ENCODE results near the gene B3GALT6.

The B3GALT6 gene

DNA sequence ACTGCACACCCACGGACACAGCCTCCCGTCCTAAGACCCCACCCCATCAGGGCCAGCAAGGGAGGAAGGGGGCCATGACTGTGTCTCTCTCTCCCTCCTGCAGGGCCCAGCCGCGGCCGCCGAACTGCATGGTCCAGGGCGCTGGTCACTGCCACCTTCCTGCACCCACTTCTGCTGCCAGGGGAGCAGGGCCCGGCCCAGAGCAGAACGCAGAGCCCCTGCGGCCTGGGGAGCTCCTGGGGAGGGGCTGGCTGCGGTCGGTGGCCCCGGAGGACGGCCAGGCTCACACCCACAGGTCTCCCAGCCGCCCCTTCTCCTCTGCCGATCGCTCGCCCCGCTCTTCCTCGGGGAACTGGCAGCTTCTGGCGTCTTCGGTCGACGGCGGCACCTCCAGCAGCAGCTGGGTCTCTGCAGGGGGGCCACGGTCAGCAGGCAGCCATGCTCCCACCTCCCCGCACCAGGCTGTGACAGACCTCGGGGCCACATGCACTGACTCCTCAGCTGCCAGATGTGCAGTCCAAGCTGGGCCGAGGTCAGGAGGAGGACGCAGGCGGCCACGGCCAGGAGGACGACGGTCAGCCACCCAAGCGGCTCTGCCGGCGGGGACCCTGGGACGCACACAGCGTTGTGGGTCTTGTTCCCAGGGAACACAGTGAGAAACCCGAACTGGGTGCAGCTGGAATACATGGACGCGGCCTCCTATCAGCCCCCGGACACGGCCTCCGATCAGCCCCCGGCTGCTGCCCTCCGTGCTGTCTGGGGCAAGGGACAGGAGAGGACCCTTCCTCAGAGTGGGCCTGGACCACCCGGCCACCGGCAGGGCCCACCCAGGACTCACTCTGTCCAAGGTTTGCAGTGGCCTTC, 28.2 kb upstream of the B3GALT6 start:
- H3K4me3 ChIP-seq (ENCODE audit: control insufficient read depth, low read depth, low read length) = no peak overlapping the region
- DNase-seq (ENCODE audit: low read depth) = no peak
- TF ChIP-seq CTCF (IDR thresholded peaks at IDR 0.05; ENCODE audit: control insufficient read depth, insufficient read depth, low read depth, low read length, missing control alignments) = no peak

DNA sequence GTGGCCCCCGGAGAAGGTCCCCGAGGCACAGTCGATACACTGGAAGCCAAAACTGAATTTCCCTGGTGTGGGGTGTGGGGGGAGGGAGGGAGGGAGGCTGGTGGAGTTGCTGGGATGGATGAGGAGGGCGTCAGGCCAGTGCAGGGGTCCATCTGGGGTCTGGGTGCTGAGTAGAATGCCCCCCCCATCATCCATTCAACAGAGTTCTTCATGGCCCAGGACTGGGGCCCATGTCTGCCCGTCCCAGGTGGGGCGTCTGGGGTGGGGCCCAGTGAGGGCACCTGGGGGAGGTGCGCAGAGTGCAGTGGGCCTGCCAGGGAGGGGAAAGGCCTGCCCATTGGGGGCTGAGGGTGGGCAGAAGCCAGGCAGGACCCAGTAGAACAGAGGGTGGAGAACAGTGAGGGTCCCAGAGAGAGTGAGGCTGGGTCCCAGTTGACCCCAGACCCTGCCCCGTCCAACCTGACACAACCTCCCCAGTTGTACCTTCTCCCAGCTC, 27.6 kb upstream of the B3GALT6 start:
- DNase-seq (ENCODE audit: low read depth) = no peak
- H3K4me3 ChIP-seq (ENCODE audit: control insufficient read depth, low read depth, low read length) = no peak overlapping the region
- TF ChIP-seq CTCF (IDR thresholded peaks at IDR 0.05; ENCODE audit: control insufficient read depth, insufficient read depth, low read depth, low read length, missing control alignments) = no peak

- TF ChIP-seq CTCF (IDR thresholded peaks at IDR 0.05; ENCODE audit: control insufficient read depth, insufficient read depth, low read depth, low read length, missing control alignments) = no peak
- DNase-seq (ENCODE audit: low read depth) = no peak
- no peak overlapping the region for H3K4me3 ChIP-seq (ENCODE audit: control insufficient read depth, low read depth, low read length)
Observed at GRCh38 chr1:1204998-1205768, 26.9 kb upstream of the B3GALT6 start.

GRCh38 chr1:1205769-1206375, 26.2 kb upstream of the B3GALT6 start:
- no peak for TF ChIP-seq CTCF (IDR thresholded peaks at IDR 0.05; ENCODE audit: control insufficient read depth, insufficient read depth, low read depth, low read length, missing control alignments)
- no peak overlapping the region for H3K4me3 ChIP-seq (ENCODE audit: control insufficient read depth, low read depth, low read length)
- no peak for DNase-seq (ENCODE audit: low read depth)

GRCh38 chr1:1206376-1206965, 25.6 kb upstream of the B3GALT6 start, which contains the start of gene TNFRSF18:
Gene TNFRSF18 (minus strand): TSS chr1:1206592. CDS start chr1:1206571, 21 bp downstream.
- DNase-seq (ENCODE audit: low read depth) = no peak
- H3K4me3 ChIP-seq (ENCODE audit: control insufficient read depth, low read depth, low read length) = no peak within 1 kb of the TSS
- TF ChIP-seq CTCF (IDR thresholded peaks at IDR 0.05; ENCODE audit: control insufficient read depth, insufficient read depth, low read depth, low read length, missing control alignments) = no peak

DNA sequence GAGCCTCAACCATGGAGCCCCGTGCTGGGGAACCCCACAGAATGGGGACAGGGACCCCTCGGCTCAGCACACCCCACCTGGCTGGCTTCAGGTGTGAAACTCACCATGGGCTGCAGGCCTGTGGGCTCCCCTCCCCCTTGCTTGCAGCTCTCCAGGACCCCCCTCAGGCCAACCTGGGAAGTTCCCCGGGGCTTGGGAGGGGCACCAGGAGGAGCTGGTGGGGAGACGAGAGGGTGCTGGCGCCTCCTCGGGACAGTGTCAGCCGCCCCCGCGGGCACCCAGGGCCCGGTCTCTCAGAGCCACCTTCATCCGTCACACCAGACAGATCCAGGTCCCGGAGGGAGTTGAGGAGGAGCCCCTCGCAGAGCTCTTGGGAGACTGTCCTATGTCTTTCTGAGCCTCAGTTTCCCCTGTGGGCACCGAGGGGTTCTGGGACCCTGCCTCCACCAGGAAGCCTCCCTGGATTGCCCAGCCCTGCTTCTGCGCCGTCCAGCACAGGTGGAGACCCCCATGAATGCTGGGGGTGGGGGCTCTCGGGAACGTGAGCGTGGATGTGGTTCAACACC, 25.0 kb upstream of the B3GALT6 start:
- no peak for DNase-seq (ENCODE audit: low read depth)
- TF ChIP-seq CTCF (IDR thresholded peaks at IDR 0.05; ENCODE audit: control insufficient read depth, insufficient read depth, low read depth, low read length, missing control alignments) = no peak
- H3K4me3 ChIP-seq (ENCODE audit: control insufficient read depth, low read depth, low read length) = no peak overlapping the region
